Ovary (tissue), 1 donor: ENCODE data around the gene SLC2A1.

ENCODE experiments used
- EP300 ChIP-seq: sonication (generic); formaldehyde crosslinking; IDR thresholded peaks from one replicate; pipeline ENCODE4 v1.6.1; 2017; ENCODE audit warnings: antibody characterized with exemption
- POLR2A ChIP-seq: fragments of 450-650 bp; IDR thresholded peaks from one replicate; pipeline ENCODE4 v1.6.1; 2017; ENCODE audit warnings: antibody characterized with exemption, mild to moderate bottlenecking, moderate library complexity

GRCh38 chr1:42981255-42981805, 22.7 kb upstream of the SLC2A1 start:
- TF ChIP-seq POLR2A (no peak), EP300 (no peak)
